ENCODE measurements around the gene C12orf43. TPM values are rescaled to one million over a fixed set of nuclear protein-coding genes. Genes with fewer than 3 reads are reported as not detected.

C12orf43 gene
- total RNA-seq, 1 experiment from 2014 or later = 14.8 TPM

GRCh38 chr12:120994589-120995337, 21.5 kb downstream of the C12orf43 start:
- Histone ChIP-seq H3K36me3 (ENCODE audit: low read depth) (no peaks in the 10 kb centered on the region), H3K27ac (no peak overlapping the region), H3K9me2 (ENCODE audit: insufficient read depth) (no peaks in the 10 kb centered on the region), H3F3A (ENCODE audit: insufficient read depth, low read depth) (peaks cover 3% of the 10 kb centered on the region; the same call in 1 of the 2 replicates), H4K20me1 (ENCODE audit: insufficient read depth) (no peaks in the 10 kb centered on the region), H2AFZ (no peak overlapping the region), H3K4me2 (no peak overlapping the region), H3K4me3 (no peak overlapping the region), H3K79me2 (ENCODE audit: low read depth) (no peaks in the 10 kb centered on the region), H3K9me3 (ENCODE audit: insufficient read depth, low read depth) (no peaks in the 10 kb centered on the region), H3K27me3 (ENCODE audit: insufficient read depth, low read depth) (no peaks in the 10 kb centered on the region), H3K4me1 (replicated peaks; ENCODE audit: insufficient read depth) (no peaks in the 10 kb centered on the region)
- ChIA-PET CTCF (no interaction called here), POLR2A (ENCODE audit: unreplicated experiment) (no interaction called here)
- intact Hi-C loops (cut with micrococcal nuclease; ENCODE audit: unreplicated experiment) = no loop called here
- TF ChIP-seq CTCF (conservative IDR thresholded peaks at IDR 0.05) (no peak), EZH2 (IDR thresholded peaks at IDR 0.05; ENCODE audit: low read depth) (no peak)
- DNase-seq = no peak
- BruUV-seq (replicated peaks) = no TSS peak

GRCh38 chr12:120994059-120994458, 22.2 kb downstream of the C12orf43 start:
- TF ChIP-seq CTCF (conservative IDR thresholded peaks at IDR 0.05) (no peak), EZH2 (IDR thresholded peaks at IDR 0.05; ENCODE audit: low read depth) (no peak)
- no peak overlapping the region for H3K4me2 ChIP-seq
- no peaks in the 10 kb centered on the region for H4K20me1 ChIP-seq (ENCODE audit: insufficient read depth)
- ChIA-PET CTCF (no interaction called here), POLR2A (ENCODE audit: unreplicated experiment) (no interaction called here)
- no peaks in the 10 kb centered on the region for H3K4me1 ChIP-seq (replicated peaks; ENCODE audit: insufficient read depth)
- BruUV-seq (replicated peaks) = no TSS peak
- H3F3A ChIP-seq (ENCODE audit: insufficient read depth, low read depth) = peaks cover 3% of the 10 kb centered on the region; the same call in 1 of the 2 replicates
- H3K27ac ChIP-seq = no peak overlapping the region
- H2AFZ ChIP-seq = no peak overlapping the region
- H3K9me3 ChIP-seq (ENCODE audit: insufficient read depth, low read depth) = no peaks in the 10 kb centered on the region
- H3K79me2 ChIP-seq (ENCODE audit: low read depth) = no peaks in the 10 kb centered on the region
- no peak overlapping the region for H3K4me3 ChIP-seq
- DNase-seq = no peak
- H3K9me2 ChIP-seq (ENCODE audit: insufficient read depth) = no peaks in the 10 kb centered on the region
- H3K27me3 ChIP-seq (ENCODE audit: insufficient read depth, low read depth) = peaks cover 2% of the 10 kb centered on the region; the same call in 1 of the 2 replicates
- no peaks in the 10 kb centered on the region for H3K36me3 ChIP-seq (ENCODE audit: low read depth)
- intact Hi-C loops (cut with micrococcal nuclease; ENCODE audit: unreplicated experiment) = no loop called here

GRCh38 chr12:120993496-120993895, 22.8 kb downstream of the C12orf43 start:
- no peak for TF ChIP-seq EZH2 (IDR thresholded peaks at IDR 0.05; ENCODE audit: low read depth)
- TF ChIP-seq CTCF (conservative IDR thresholded peaks at IDR 0.05) = no peak
- ChIA-PET POLR2A (ENCODE audit: unreplicated experiment) (no interaction called here), CTCF (no interaction called here)
- H3F3A ChIP-seq (ENCODE audit: insufficient read depth, low read depth) = peaks cover 2% of the 10 kb centered on the region; the same call in 1 of the 2 replicates
- H3K79me2 ChIP-seq (ENCODE audit: low read depth) = no peaks in the 10 kb centered on the region
- intact Hi-C loops (cut with micrococcal nuclease; ENCODE audit: unreplicated experiment) = no loop called here
- H3K36me3 ChIP-seq (ENCODE audit: low read depth) = no peaks in the 10 kb centered on the region
- H3K27ac ChIP-seq = no peak overlapping the region
- no peaks in the 10 kb centered on the region for H3K9me3 ChIP-seq (ENCODE audit: insufficient read depth, low read depth)
- peaks cover 3% of the 10 kb centered on the region; the same call in 1 of the 2 replicates for H3K27me3 ChIP-seq (ENCODE audit: insufficient read depth, low read depth)
- no peaks in the 10 kb centered on the region for H3K4me1 ChIP-seq (replicated peaks; ENCODE audit: insufficient read depth)
- no peak overlapping the region for H3K4me2 ChIP-seq
- H4K20me1 ChIP-seq (ENCODE audit: insufficient read depth) = no peaks in the 10 kb centered on the region
- no peak for DNase-seq
- H3K9me2 ChIP-seq (ENCODE audit: insufficient read depth) = no peaks in the 10 kb centered on the region
- no peak overlapping the region for H2AFZ ChIP-seq
- H3K4me3 ChIP-seq = no peak overlapping the region
- BruUV-seq (replicated peaks) = no TSS peak
